Effector memory CD8-positive, alpha-beta T cell (primary cell): ENCODE results near the gene FUOM.

ENCODE experiments used
- ATAC-seq: fragments of 150-1000 bp; cut with Tn5 transposase; replicated peaks from 2 replicates; pipeline ENCODE4 v1.10.0; 2021; ENCODE audit warnings: mild to moderate bottlenecking, moderate library complexity
- DNase-seq, 3 experiments: peaks; one replicate each; pipeline ENCODE4 v3.0.0; 2021
- H3K27ac Mint-ChIP-seq, 2 donors: one replicate each; pipeline ENCODE4 v1.8.0; 2022; ENCODE audit warnings: mild to moderate bottlenecking in 2 of 2, mixed read lengths in 2 of 2, moderate library complexity in 2 of 2
- H3K27me3 Mint-ChIP-seq, 2 donors: one replicate each; pipeline ENCODE4 v1.8.0; 2022; ENCODE audit warnings: mixed read lengths in 2 of 2
- H3K36me3 Mint-ChIP-seq: one replicate; pipeline ENCODE4 v1.8.0; 2022; ENCODE audit warnings: mild to moderate bottlenecking, moderate library complexity, mixed read lengths; ENCODE audit not compliant: insufficient read depth
- H3K4me1 Mint-ChIP-seq, 2 donors: one replicate each; pipeline ENCODE4 v1.8.0; 2022; ENCODE audit warnings: low read depth in 2 of 2, mixed read lengths in 2 of 2
- H3K4me3 Mint-ChIP-seq, 2 donors: one replicate each; pipeline ENCODE4 v1.8.0; 2022; ENCODE audit warnings: mild to moderate bottlenecking in 2 of 2, mixed read lengths in 2 of 2, moderate library complexity in 2 of 2
- H3K9me3 Mint-ChIP-seq, 2 donors: one replicate each; pipeline ENCODE4 v1.8.0; 2022; ENCODE audit warnings: mixed read lengths in 2 of 2

Gene FUOM

DNA sequence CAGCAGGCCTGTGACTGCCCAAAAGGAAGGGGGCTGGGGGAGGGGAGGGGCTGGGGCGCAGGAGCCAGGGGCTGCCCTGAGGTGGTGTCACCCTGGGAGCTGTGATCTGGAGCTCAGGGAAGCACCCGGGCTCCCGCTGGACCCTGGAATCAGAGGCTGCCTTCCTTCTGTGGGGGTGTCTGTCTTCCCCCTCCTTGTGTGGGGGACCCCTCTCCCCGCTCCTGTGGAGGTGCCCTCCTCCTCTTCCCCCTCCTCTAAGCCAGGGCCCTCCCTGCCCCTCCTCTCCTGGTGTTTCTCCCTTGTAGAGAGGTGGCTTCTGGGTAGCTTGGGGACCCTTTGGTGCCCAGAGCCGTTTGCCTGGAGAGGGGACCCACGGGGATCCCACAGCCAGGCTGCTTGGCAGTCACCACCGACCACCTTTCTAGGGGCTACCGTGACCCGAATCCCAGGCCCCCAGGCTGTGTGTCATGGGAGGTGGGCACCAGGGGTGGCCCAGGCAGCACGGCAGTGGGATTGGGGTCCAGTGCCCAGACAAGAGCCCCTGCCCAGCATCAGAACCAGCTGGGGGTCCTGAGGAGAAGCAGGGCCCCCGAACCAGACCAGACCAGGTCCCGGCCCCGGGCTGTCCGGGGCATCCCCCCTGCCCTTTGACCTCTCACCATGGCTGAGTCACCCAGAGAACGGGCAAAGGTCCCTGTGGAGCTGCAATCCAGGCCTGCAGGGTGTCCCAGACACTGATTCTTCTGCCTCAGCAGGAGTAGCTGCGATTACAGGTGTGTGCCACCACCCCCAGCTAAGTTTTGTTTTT lies 9.9 kb downstream of the FUOM start:
- Mint-ChIP-seq H3K27ac (no peak overlapping the region), H3K4me1 (peaks cover 0 to 4% of the 10 kb centered on the region in 2 donors), H3K4me3 (no peak overlapping the region), H3K27me3 (peaks cover 34 to 60% of the 10 kb centered on the region in 2 donors), H3K9me3 (no peaks in the 10 kb centered on the region), H3K36me3 (no peaks in the 10 kb centered on the region)
- ATAC-seq (no peak), DNase-seq (no peak)

- H3K27ac Mint-ChIP-seq = no peak overlapping the region
- H3K4me3 Mint-ChIP-seq = no peak overlapping the region
- ATAC-seq = no peak
- H3K9me3 Mint-ChIP-seq = no peaks in the 10 kb centered on the region
- peaks cover 42 to 70% of the 10 kb centered on the region in 2 donors for H3K27me3 Mint-ChIP-seq
- H3K36me3 Mint-ChIP-seq = no peaks in the 10 kb centered on the region
- DNase-seq = no peak
- peaks cover 0 to 4% of the 10 kb centered on the region in 2 donors for H3K4me1 Mint-ChIP-seq
Observed at GRCh38 chr10:133346413-133346812, 11.4 kb downstream of the FUOM start.

DNA sequence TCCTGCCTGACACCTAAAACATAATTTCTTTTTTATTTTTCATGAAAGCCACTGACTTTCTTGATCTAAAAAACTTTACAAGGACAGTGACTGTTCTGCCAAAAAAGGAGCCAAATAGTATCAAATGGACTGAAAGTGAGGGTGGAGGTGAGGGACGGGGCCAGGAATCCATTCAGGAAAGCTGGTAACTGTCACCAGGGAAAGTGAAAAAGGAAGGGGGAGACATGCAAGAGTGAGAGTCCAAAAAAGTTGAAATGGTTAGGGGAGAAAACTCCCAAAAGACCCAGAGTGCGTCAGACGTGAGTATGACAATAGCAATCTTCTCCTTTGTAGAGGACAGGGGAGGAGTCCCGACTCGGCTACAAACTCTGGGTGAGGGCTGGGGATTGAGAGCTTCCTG lies 13.6 kb downstream of the FUOM start:
- DNase-seq (no peak), ATAC-seq (no peak)
- H3K27me3 Mint-ChIP-seq = peaks cover 39 to 57% of the 10 kb centered on the region in 2 donors
- H3K36me3 Mint-ChIP-seq = no peaks in the 10 kb centered on the region
- H3K4me1 Mint-ChIP-seq = peaks cover 0 to 2% of the 10 kb centered on the region in 2 donors
- H3K9me3 Mint-ChIP-seq = no peaks in the 10 kb centered on the region
- no peak overlapping the region for H3K27ac Mint-ChIP-seq
- no peak overlapping the region for H3K4me3 Mint-ChIP-seq

DNA sequence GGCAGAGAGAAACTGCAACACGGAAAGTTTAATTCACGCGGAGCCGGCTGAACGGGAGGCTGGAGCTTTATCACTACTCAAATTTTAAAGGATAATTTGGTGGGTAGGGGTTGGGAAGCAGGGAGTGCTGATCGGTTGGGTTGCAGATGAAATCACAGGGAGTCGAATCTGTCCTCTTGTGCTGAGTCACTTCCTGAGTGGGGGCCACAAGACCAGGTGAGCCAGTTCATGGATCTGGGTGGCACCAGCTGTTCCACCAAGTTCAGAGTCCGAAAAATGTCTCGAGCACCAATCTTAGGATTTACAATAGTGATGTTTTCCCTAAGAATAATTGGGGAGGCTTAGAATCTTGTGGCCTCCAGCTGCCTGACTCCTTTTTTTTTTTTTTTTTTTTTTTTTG lies 14.3 kb downstream of the FUOM start:
- no peaks in the 10 kb centered on the region for H3K9me3 Mint-ChIP-seq
- H3K27ac Mint-ChIP-seq = no peak overlapping the region
- no peak for ATAC-seq
- H3K27me3 Mint-ChIP-seq = peaks cover 34 to 50% of the 10 kb centered on the region in 2 donors
- DNase-seq = no peak
- H3K4me3 Mint-ChIP-seq = no peak overlapping the region
- H3K36me3 Mint-ChIP-seq = no peaks in the 10 kb centered on the region
- H3K4me1 Mint-ChIP-seq = no peaks in the 10 kb centered on the region

DNA sequence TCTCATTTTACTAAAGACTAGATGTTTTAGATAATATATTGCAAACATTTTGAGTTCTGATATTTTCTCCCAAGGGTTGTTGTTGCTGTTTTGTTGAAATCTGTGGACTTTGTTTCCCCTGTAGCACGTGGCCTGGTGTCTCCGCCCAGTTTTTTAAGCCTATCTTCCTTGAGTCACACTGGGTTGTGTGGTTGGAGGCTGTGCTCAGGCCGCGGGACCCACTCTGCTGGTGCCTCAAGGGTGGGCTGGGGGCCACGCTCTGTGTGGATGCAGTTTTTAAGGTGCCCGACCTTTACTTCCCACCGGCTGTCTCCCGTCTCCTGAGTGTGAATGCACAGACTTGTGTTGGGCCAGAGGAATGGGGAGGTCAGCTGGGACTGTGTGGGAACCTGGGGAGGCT lies 14.9 kb downstream of the FUOM start:
- no peaks in the 10 kb centered on the region for H3K4me1 Mint-ChIP-seq
- H3K27me3 Mint-ChIP-seq = peaks cover 34 to 50% of the 10 kb centered on the region in 2 donors
- no peaks in the 10 kb centered on the region for H3K9me3 Mint-ChIP-seq
- DNase-seq = no peak
- no peak for ATAC-seq
- no peak overlapping the region for H3K4me3 Mint-ChIP-seq
- no peaks in the 10 kb centered on the region for H3K36me3 Mint-ChIP-seq
- no peak overlapping the region for H3K27ac Mint-ChIP-seq

GRCh38 chr10:133341983-133342382 lies 15.8 kb downstream of the FUOM start:
- Mint-ChIP-seq H3K27ac (no peak overlapping the region), H3K36me3 (no peaks in the 10 kb centered on the region), H3K27me3 (peaks cover 34 to 50% of the 10 kb centered on the region in 2 donors), H3K4me3 (no peak overlapping the region), H3K9me3 (no peaks in the 10 kb centered on the region), H3K4me1 (no peaks in the 10 kb centered on the region)
- ATAC-seq (no peak), DNase-seq (no peak)

DNA sequence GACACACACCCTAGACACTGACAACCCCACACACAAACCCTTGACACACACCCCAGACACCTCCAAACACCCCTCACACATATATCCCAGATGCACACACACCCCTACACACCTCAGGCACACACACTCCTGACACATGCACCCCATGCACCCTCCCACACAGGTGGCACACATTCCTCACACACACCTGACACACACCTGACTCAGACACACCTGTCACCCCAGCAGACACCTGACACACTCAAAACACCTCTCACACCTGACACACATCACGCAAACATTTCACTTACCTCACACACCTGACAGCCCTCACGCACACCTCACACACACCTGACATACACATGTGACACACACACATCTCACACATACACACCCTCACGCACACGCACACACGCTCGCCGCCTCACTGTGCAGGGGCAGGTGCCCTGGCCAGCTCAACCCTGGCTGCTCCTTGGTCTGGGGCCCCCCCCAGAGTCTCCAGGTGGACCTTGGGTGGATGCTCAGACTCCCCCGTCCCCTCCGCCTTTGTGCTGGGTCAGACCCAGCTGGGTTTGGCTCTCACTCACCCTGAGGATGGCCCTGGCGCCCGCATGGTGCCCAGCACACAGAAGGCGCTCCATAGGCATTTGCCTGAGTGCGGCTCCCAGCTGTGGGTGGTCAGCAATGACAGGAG lies 18.0 kb downstream of the FUOM start:
- no peaks in the 10 kb centered on the region for H3K9me3 Mint-ChIP-seq
- DNase-seq (no peak), ATAC-seq (no peak)
- H3K4me1 Mint-ChIP-seq = peaks cover under 1% of the 10 kb centered on the region in 2 donors
- no peak overlapping the region for H3K27ac Mint-ChIP-seq
- H3K4me3 Mint-ChIP-seq = no peak overlapping the region
- peaks cover 8% of the 10 kb centered on the region for H3K36me3 Mint-ChIP-seq
- H3K27me3 Mint-ChIP-seq = peaks cover 14 to 29% of the 10 kb centered on the region in 2 donors

- ATAC-seq (no peak), DNase-seq (no peak)
- no peak overlapping the region for H3K4me3 Mint-ChIP-seq
- peaks cover 13% of the 10 kb centered on the region for H3K36me3 Mint-ChIP-seq
- no peaks in the 10 kb centered on the region for H3K9me3 Mint-ChIP-seq
- H3K27ac Mint-ChIP-seq = no peak overlapping the region
- peaks cover 12 to 15% of the 10 kb centered on the region in 2 donors for H3K27me3 Mint-ChIP-seq
- H3K4me1 Mint-ChIP-seq = peaks cover 3 to 4% of the 10 kb centered on the region in 2 donors
Observed at GRCh38 chr10:133338080-133339071, 19.4 kb downstream of the FUOM start.

GRCh38 chr10:133337370-133337725 lies 20.5 kb downstream of the FUOM start:
- H3K36me3 Mint-ChIP-seq = peaks cover 16% of the 10 kb centered on the region
- DNase-seq = no peak
- H3K9me3 Mint-ChIP-seq = no peaks in the 10 kb centered on the region
- H3K4me3 Mint-ChIP-seq = no peak overlapping the region
- ATAC-seq = no peak
- H3K4me1 Mint-ChIP-seq = peaks cover 3 to 4% of the 10 kb centered on the region in 2 donors
- H3K27ac Mint-ChIP-seq = no peak overlapping the region
- H3K27me3 Mint-ChIP-seq = peaks cover 7 to 16% of the 10 kb centered on the region in 2 donors

- ATAC-seq = peak; percentile 61
- no peaks in the 10 kb centered on the region for H3K9me3 Mint-ChIP-seq
- H3K4me3 Mint-ChIP-seq = peak within 1 kb of the TSS in 1 of 2 donors; percentile 76
- H3K27me3 Mint-ChIP-seq = peaks cover 3 to 16% of the 10 kb centered on the region in 2 donors
- peaks cover 3 to 4% of the 10 kb centered on the region in 2 donors for H3K4me1 Mint-ChIP-seq
- peak within 1 kb of the TSS; percentile 92 to 96 for H3K27ac Mint-ChIP-seq
- DNase-seq = peak; percentile 87 to 95 (median 93)
- peaks cover 16% of the 10 kb centered on the region for H3K36me3 Mint-ChIP-seq
Observed at GRCh38 chr10:133336577-133337369, 21.0 kb downstream of the FUOM start, which contains the start of gene CALY. Gene CALY, minus strand, starts transcription at chr10:133336896. Its CDS starts 7,907 bp downstream, at chr10:133328989.

GRCh38 chr10:133336118-133336576 lies 21.7 kb downstream of the FUOM start:
- no peak for ATAC-seq
- Mint-ChIP-seq H3K4me1 (peaks cover 3 to 4% of the 10 kb centered on the region in 2 donors), H3K9me3 (no peaks in the 10 kb centered on the region), H3K4me3 (no peak overlapping the region), H3K36me3 (peaks cover 16% of the 10 kb centered on the region), H3K27ac (peak overlapping the region; percentile 92 to 96), H3K27me3 (peaks cover 0 to 15% of the 10 kb centered on the region in 2 donors)
- DNase-seq = no peak
